IMR-90 (cell line): Measurements from ENCODE around the gene TAPT1. TPM values are rescaled to one million over a fixed set of nuclear protein-coding genes. Genes with fewer than 3 reads are reported as not detected.

Experiments used
- ATAC-seq: fragments of 200-7000 bp; cut with Tn5 transposase; 2 replicates; pipeline ENCODE4 v1.9.1; 2020; ENCODE audit warnings: low read depth, mild to moderate bottlenecking, moderate library complexity
- BruUV-seq: library from RNA; stranded (reverse); fragments of 400-500 nt; replicated peaks from 2 replicates; lab custom pipeline; 2021; lab: Mats Ljungman, UMichigan
- CTCF ChIA-PET: fragments of 300-600 bp; formaldehyde crosslinking; extraction: SDS; loops from one replicate; lab custom pipeline; 2021; ENCODE audit warnings: antibody characterized with exemption; lab: Yijun Ruan, JAX
- POLR2A ChIA-PET: fragments of 300-600 bp; sonication (Branson Sonifier 250); formaldehyde crosslinking; loops from one replicate; lab custom pipeline; 2022; ENCODE audit warnings: antibody characterized with exemption; ENCODE audit not compliant: unreplicated experiment; lab: Charles Lee
- DNase-seq: peaks from one replicate; pipeline ENCODE4 v3.0.0; 2013
- H2AFZ ChIP-seq: replicated peaks from 2 replicates; pipeline ENCODE3; 2013; ENCODE audit warnings: low read length, mild to moderate bottlenecking; ENCODE audit not compliant: poor library complexity
- H2AK5ac ChIP-seq: 2 replicates; pipeline ENCODE4 v1.6.1; 2013; ENCODE audit warnings: low read depth, low read length, inconsistent platforms
- H2AK9ac ChIP-seq: replicated peaks from 2 replicates; pipeline ENCODE3; 2013; ENCODE audit warnings: mild to moderate bottlenecking, low read depth, low read length, moderate library complexity; ENCODE audit not compliant: poor library complexity
- H2BK120ac ChIP-seq: 2 replicates; pipeline ENCODE4 v1.6.1; 2013; ENCODE audit warnings: low read depth, low read length, inconsistent platforms
- H2BK15ac ChIP-seq: 3 replicates; pipeline ENCODE4 v1.6.1; 2013; ENCODE audit warnings: low read depth, low read length, inconsistent platforms
- H2BK20ac ChIP-seq: 2 replicates; pipeline ENCODE4 v1.6.1; 2013; ENCODE audit warnings: low read depth, mild to moderate bottlenecking, inconsistent platforms, low read length, moderate library complexity
- H2BK5ac ChIP-seq: 2 replicates; pipeline ENCODE4 v1.6.1; 2013; ENCODE audit warnings: mild to moderate bottlenecking, low read depth, low read length, inconsistent platforms; ENCODE audit not compliant: poor library complexity, severe bottlenecking
- H3K14ac ChIP-seq: replicated peaks from 2 replicates; pipeline ENCODE4 v1.6.1; 2013; ENCODE audit warnings: low read depth, low read length, inconsistent platforms
- H3K18ac ChIP-seq: 2 replicates; pipeline ENCODE4 v1.6.1; 2013; ENCODE audit warnings: low read depth, low read length, control low read depth
- H3K23ac ChIP-seq: 2 replicates; pipeline ENCODE4 v1.6.1; 2013; ENCODE audit warnings: low read depth, low read length, inconsistent platforms
- H3K27ac ChIP-seq: 2 replicates; pipeline ENCODE4 v1.5.1; 2013; ENCODE audit warnings: mild to moderate bottlenecking, control low read depth, low read length; ENCODE audit not compliant: insufficient read depth
- H3K27me3 ChIP-seq: 2 replicates; pipeline ENCODE4 v1.6.1; 2013; ENCODE audit warnings: low read length; ENCODE audit not compliant: control insufficient read depth, insufficient read depth
- H3K36me3 ChIP-seq: 2 replicates; pipeline ENCODE4 v1.6.1; 2013; ENCODE audit warnings: low read length, mixed read lengths; ENCODE audit not compliant: control insufficient read depth, insufficient read depth
- H3K4ac ChIP-seq: 2 replicates; pipeline ENCODE4 v1.6.1; 2013; ENCODE audit warnings: low read depth, low read length, inconsistent platforms
- H3K4me1 ChIP-seq: 2 replicates; pipeline ENCODE4 v1.6.1; 2013; ENCODE audit warnings: low read length, mixed read lengths; ENCODE audit not compliant: control insufficient read depth, insufficient read depth
- H3K4me2 ChIP-seq: 2 replicates; pipeline ENCODE4 v1.6.1; 2013; ENCODE audit warnings: low read depth, mild to moderate bottlenecking, control low read depth, low read length, moderate library complexity
- H3K4me3 ChIP-seq: 2 replicates; pipeline ENCODE4 v1.5.1; 2013; ENCODE audit warnings: low read depth, mild to moderate bottlenecking, control low read depth, low read length, moderate library complexity; ENCODE audit not compliant: insufficient read depth
- H3K56ac ChIP-seq: 2 replicates; pipeline ENCODE4 v1.6.1; 2013; ENCODE audit warnings: low read length, inconsistent platforms; ENCODE audit not compliant: insufficient read depth; ENCODE audit errors: extremely low read depth
- H3K79me1 ChIP-seq, 2 experiments: 2 replicates each; pipeline ENCODE4 v1.6.1; 2013; ENCODE audit warnings: low read length in 2 of 2, inconsistent platforms in 1 of 2, low read depth in 1 of 2
- H3K9ac ChIP-seq: 2 replicates; pipeline ENCODE4 v1.6.1; 2013; ENCODE audit warnings: low read depth, low read length, control low read depth
- H3K9me1 ChIP-seq: 2 replicates; pipeline ENCODE4 v1.6.1; 2013; ENCODE audit warnings: low read length, inconsistent platforms; ENCODE audit not compliant: insufficient read depth
- H3K9me3 ChIP-seq: 2 replicates; pipeline ENCODE4 v1.6.1; 2013; ENCODE audit warnings: low read length; ENCODE audit not compliant: control insufficient read depth, insufficient read depth
- H4K20me1 ChIP-seq: 2 replicates; pipeline ENCODE4 v1.6.1; 2013; ENCODE audit warnings: low read length, inconsistent platforms; ENCODE audit not compliant: insufficient read depth
- H4K5ac ChIP-seq: 2 replicates; pipeline ENCODE4 v1.6.1; 2013; ENCODE audit warnings: mild to moderate bottlenecking, low read depth, low read length, control low read depth
- H4K8ac ChIP-seq, 2 experiments: 2 replicates each; pipeline ENCODE4 v1.6.1; 2013; ENCODE audit warnings: low read depth in 2 of 2, low read length in 2 of 2, control low read depth in 1 of 2, inconsistent platforms in 1 of 2
- H4K91ac ChIP-seq: 2 replicates; pipeline ENCODE4 v1.6.1; 2013; ENCODE audit warnings: low read depth, low read length, inconsistent platforms; ENCODE audit not compliant: insufficient read depth
- CHD1 ChIP-seq: IDR thresholded peaks from 2 replicates; pipeline ENCODE4 v1.6.1; 2012; ENCODE audit warnings: low read depth, low read length, improper control_type of control experiment
- CTCF ChIP-seq: conservative IDR thresholded peaks from 2 replicates; pipeline ENCODE4 v1.5.1; 2012; ENCODE audit warnings: mild to moderate bottlenecking, low read depth, low read length, improper control_type of control experiment
- FOS ChIP-seq: fragments of 150-350 bp; IDR thresholded peaks from 2 replicates; pipeline ENCODE4 v1.6.1; 2016; ENCODE audit warnings: low read depth, low read length
- MAFK ChIP-seq: IDR thresholded peaks from 2 replicates; pipeline ENCODE4 v1.6.1; 2012; ENCODE audit warnings: low read depth, low read length, improper control_type of control experiment
- POLR2A ChIP-seq: IDR thresholded peaks from 2 replicates; pipeline ENCODE4 v1.6.1; 2012; ENCODE audit warnings: mild to moderate bottlenecking, low read depth, low read length
- RAD21 ChIP-seq: IDR thresholded peaks from 2 replicates; pipeline ENCODE4 v1.6.1; 2012; ENCODE audit warnings: low read length, improper control_type of control experiment
- RFX5 ChIP-seq: IDR thresholded peaks from 2 replicates; pipeline ENCODE4 v1.8.0; 2012; ENCODE audit warnings: low read depth, mild to moderate bottlenecking, low read length, moderate library complexity
- SMC3 ChIP-seq: fragments of 150-350 bp; IDR thresholded peaks from 2 replicates; pipeline ENCODE4 v1.6.1; 2016; ENCODE audit warnings: low read depth, mild to moderate bottlenecking, antibody characterized with exemption, low read length, moderate library complexity
- USF2 ChIP-seq: fragments of 150-350 bp; IDR thresholded peaks from 2 replicates; pipeline ENCODE4 v1.6.1; 2017; ENCODE audit warnings: mild to moderate bottlenecking, antibody characterized with exemption, low read length, low read depth
- WGBS, 2 experiments: methylation state at CpG; one replicate each; pipeline versions ENCODE4 v1.1.5 to v1.1.7; 2013; ENCODE audit warnings: missing lambda C conversion rate in 2 of 2; ENCODE audit not compliant: insufficient read length in 1 of 2; ENCODE audit errors: extremely low coverage in 2 of 2; 5-methylcytosine and 5-hydroxymethylcytosine counted together
- dilution Hi-C: fragments of 300-500 bp; cut with HindIII; formaldehyde crosslinking; loops from one replicate; pipeline ENCODE4 v1.14.3; 2018; ENCODE audit warnings: low sequenced_read_pairs; ENCODE audit not compliant: unreplicated experiment
- in situ Hi-C: fragments of 300-500 bp; cut with MboI; formaldehyde crosslinking; loops from 3 replicates; pipeline ENCODE4 v1.14.3; 2019; ENCODE audit warnings: low sequenced_read_pairs, inconsistent platforms, mixed read lengths
- intact Hi-C: fragments of 100-400 bp; cut with micrococcal nuclease; formaldehyde crosslinking; loops from 2 replicates; pipeline ENCODE4 v1.10.0; 2022
- polyA plus RNA-seq, 3 experiments: library from polyadenylated mRNA; depleted of rRNA; stranded (reverse); fragments of >200 nt; gene quantifications; 2 replicates each; pipeline ENCODE4 v1.2.3, GENCODE V29; 2012; ENCODE audit warnings: low replicate concordance in 1 of 3
- total RNA-seq: library from RNA; depleted of rRNA; stranded (reverse); fragments of >200 nt; gene quantifications from 2 replicates; pipeline ENCODE4 v1.2.3, GENCODE V29; 2012

TAPT1 gene
- total and polyA plus RNA-seq, 2 of the 4 experiments (the other 2 are of a cell fraction) = 5.6 to 12.2 TPM

GRCh38 chr4:16158504-16158852 is 67.8 kb downstream of the TAPT1 start:
- Histone ChIP-seq H3K27me3 (no peaks in the 10 kb centered on the region), H3K36me3 (peaks cover 4% of the 10 kb centered on the region), H2BK15ac (no peak overlapping the region), H2BK120ac (no peak overlapping the region), H2BK20ac (no peak overlapping the region), H3K18ac (no peak overlapping the region), H3K4ac (no peak overlapping the region), H4K8ac (no peak overlapping the region), H3K14ac (no peak overlapping the region), H4K5ac (no peak overlapping the region), H2AK9ac (no peak overlapping the region), H3K9ac (no peak overlapping the region), H2AFZ (no peak overlapping the region), H3K27ac (no peak overlapping the region), H3K4me2 (no peak overlapping the region), H3K56ac (no peak overlapping the region), H3K23ac (no peak overlapping the region), H4K20me1 (no peaks in the 10 kb centered on the region), H4K91ac (no peak overlapping the region), H2BK5ac (no peak overlapping the region), H3K9me3 (0 out of 2 replicates have a peak, but pooled peaks cover 2% of the 10 kb centered on the region), H2AK5ac (no peak overlapping the region), H3K4me1 (no peaks in the 10 kb centered on the region), H3K4me3 (no peak overlapping the region), H3K9me1 (0 out of 2 replicates have a peak, but pooled peaks cover 3% of the 10 kb centered on the region), H3K79me1 (no peaks in the 10 kb centered on the region)
- in situ Hi-C loops = no loop called here
- no peak for DNase-seq
- dilution Hi-C loops = no loop called here
- ATAC-seq = no peak
- intact Hi-C loops = no loop called here
- no TSS peak for BruUV-seq
- ChIA-PET POLR2A (no interaction called here), CTCF (interaction anchor here (0.9 kb wide), 1 partner anchor 106 kb away, joined by 4 read pairs; no protein-coding TSS in a partner anchor)
- 66% methylated on average over 2 of the region's 3 CpGs; no CpG with 5 or more reads in 1 of the 2 experiments for WGBS, 2 experiments
- no peak for TF ChIP-seq MAFK
- no peak for TF ChIP-seq POLR2A
- no peak for TF ChIP-seq FOS
- TF ChIP-seq RFX5 = no peak
- no peak for TF ChIP-seq USF2
- TF ChIP-seq CTCF = no peak
- no peak for TF ChIP-seq SMC3
- no peak for TF ChIP-seq RAD21
- TF ChIP-seq CHD1 = no peak
